GM19351 (cell line): ENCODE results near the gene TLE4.

Experiments
- ATAC-seq: cut with Tn5 transposase; IDR thresholded peaks from one replicate; pipeline ENCODE4 v1.9.1; 2021; ENCODE audit warnings: mild to moderate bottlenecking, moderate library complexity; ENCODE audit not compliant: unreplicated experiment

TLE4 gene

GRCh38 chr9:79684711-79685575 lies 113.2 kb downstream of the TLE4 start:
- ATAC-seq: no peak

DNA sequence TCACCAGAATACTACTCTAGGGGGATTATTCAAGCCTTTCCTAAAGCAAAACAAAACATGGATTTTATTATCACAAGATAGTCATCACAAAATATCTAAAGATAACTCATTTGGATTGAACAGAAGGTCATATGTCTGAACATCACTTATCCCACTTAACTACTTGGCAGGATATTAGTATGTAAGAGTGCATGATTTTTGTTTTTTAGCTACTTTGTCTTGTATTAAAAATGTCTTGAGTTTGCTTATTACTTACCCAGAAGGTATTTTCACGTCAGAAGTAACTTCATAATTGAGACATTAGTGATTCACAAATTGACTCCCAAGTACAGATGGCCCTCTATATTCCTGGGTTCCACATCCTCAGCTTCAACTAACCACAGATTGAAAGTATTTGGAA lies 113.8 kb downstream of the TLE4 start:
- no peak for ATAC-seq

GRCh38 chr9:79686381-79687130 lies 114.8 kb downstream of the TLE4 start:
- no peak for ATAC-seq

- ATAC-seq: no peak
Observed at GRCh38 chr9:79687131-79687447, 115.3 kb downstream of the TLE4 start.

- no peak for ATAC-seq
Observed at GRCh38 chr9:79688363-79688762, 116.6 kb downstream of the TLE4 start.

DNA sequence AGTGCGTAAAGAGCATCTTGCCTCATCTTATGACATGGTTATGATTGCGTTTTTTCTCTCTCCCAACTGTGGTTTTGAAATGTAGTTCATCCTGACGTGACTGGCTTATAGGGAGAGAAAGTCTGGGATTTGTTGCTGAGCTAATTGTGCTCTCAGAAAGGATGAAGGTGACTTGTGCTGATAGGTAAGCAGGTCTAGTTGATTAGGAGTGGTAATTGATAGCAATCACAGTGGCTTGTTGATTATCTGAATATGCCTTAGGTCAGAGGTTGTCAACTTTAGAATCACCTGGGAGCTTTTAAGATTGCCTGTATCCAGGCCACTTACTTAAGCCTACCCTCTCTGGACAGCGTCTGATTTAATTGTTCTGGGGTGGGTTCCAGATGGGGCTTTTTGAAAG lies 117.8 kb downstream of the TLE4 start:
- ATAC-seq: no peak

GRCh38 chr9:79691496-79691895 lies 119.7 kb downstream of the TLE4 start:
- no peak for ATAC-seq

DNA sequence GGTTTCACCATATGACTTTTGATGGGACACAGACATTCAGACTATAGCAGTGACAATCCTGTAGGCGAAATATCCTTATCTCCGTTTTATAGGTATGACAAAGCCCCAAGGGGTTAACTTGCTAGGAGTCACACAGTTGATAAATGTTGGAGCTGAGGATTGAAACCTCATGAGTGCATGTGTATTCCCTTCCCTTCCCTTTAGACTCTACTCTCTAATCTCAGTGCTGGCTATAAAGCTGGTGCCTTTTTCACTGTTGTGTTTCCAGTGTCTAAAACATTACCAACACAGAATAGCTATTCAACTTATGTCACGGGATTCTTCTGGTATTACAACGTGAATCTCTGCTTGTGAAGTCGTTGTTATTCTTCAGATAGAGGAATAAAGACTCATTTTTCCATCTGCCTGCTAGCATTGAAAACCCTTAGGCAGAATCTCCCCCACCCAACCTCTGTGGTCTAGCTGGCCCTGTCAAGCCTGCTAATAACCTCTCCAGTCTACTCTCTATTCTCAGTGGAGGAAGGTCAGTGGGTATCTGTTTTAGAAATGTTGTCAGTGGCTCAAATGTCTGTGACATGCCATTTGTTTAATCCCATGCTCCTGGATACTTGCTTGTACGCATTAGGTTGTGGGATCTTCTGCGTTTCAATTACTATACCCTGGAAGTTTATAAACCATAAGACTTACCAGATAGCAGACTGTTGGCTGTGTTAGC lies 121.2 kb downstream of the TLE4 start:
- no peak for ATAC-seq

GRCh38 chr9:79693750-79694149 lies 122.0 kb downstream of the TLE4 start:
- no peak for ATAC-seq

GRCh38 chr9:79694208-79694607 lies 122.4 kb downstream of the TLE4 start:
- ATAC-seq: no peak

DNA sequence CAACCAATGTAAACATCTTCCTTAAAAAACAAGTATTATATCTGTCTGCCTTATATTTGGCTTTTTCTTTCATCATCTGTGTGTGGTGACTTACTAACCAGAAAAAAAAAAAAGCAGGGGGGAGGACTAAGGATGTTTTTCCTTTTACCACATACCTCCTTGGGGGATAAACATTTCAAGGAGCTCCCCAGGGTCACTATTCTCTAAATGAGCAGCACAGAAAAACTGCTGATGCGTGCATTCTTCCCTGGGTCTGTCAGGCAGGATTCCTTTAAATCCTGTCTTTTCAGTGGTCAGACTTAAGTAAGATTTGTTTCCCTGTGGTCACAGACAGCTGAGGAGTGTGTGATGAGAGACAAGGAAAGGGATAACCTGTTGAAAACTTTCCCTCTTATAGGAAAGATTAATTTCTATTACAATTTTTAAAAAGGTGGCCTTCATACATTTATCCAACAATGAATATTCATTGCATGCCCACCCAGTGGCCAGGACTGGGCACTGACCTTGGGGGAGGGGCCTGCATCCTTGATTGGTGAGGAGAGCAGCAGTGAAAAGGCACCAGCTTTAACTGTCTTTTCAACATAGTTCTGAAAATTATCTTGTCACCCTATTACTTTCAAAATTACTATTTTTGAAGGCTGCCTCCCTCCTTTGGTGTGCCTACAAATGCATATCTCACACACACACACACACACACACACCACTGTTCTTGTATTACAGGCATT lies 123.1 kb downstream of the TLE4 start:
- no peak for ATAC-seq

GRCh38 chr9:79695531-79696175 lies 123.9 kb downstream of the TLE4 start:
- ATAC-seq: peak; percentile 71

DNA sequence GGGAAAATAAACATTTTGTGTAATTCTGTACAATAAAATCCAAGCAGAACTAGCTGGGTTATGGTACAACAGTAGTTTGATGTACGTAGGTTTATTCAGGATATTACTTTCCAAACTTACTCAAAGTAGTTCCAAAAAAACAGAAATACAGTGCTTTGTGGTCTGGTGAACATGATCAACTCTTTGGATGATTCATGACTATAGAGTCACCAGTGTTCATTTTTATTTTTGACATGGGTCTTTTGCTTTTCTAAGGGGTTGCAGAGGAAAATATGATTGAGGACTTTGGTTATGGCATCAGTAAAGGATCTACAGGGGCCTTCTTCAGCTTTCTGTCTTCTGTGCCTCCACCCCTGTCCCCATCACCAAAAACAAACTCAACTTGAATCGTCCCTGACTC lies 127.2 kb downstream of the TLE4 start:
- ATAC-seq: no peak

GRCh38 chr9:79699479-79699878 lies 127.7 kb downstream of the TLE4 start:
- ATAC-seq: no peak

GRCh38 chr9:79700607-79701360 lies 129.0 kb downstream of the TLE4 start:
- no peak for ATAC-seq

DNA sequence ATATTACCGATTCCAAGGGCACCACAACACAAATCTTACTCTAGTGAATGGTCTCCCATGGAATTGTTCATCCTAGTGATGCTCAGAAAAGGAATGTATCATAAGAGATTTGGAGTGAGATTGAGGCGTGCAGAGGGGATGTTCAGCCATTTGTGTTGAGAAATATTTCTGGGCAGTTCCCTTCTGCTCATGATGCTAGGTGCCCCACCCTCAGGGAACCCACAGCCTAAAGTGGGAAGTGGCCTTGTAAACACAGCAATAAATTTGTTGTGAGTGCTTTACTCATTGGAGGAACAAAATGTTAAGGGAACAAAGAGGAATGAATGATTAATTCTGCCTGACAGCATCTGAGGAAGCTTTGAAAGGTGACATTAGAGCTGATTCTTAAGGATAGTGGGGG lies 129.9 kb downstream of the TLE4 start:
- no peak for ATAC-seq

DNA sequence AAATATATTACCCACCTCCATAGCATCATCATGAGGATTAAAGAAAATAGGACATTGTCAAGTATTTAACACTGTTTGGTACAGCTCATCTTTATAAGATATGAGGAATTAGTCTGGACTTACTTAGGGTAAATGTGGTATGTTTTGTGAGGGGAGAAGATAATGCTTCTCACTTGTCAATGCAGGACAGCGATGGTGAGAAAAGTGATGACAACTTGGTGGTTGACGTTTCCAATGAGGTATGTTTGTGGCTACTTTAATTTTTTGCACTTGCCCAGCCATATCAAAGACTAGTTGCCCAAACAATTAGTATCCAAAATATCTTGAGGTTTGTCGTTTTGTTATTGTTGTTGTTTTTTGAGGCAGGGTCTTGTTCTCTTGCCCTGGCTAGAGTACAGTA lies 133.9 kb downstream of the TLE4 start:
- no peak for ATAC-seq

DNA sequence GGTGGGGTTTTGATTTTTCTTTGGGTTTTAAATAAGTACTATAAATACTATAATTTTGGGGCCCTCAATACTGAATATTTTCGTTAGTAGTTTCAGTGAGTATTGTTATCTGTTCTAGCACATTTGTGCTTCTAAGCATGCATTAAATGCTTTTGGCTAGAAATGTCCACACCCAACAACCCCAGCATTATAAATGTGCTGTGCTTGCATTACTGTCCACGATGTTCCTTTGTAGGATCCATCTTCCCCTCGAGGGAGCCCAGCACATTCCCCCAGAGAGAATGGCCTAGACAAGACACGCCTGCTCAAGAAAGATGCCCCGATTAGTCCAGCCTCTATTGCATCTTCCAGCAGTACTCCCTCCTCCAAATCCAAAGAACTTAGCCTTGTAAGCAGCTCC lies 134.7 kb downstream of the TLE4 start:
- no peak for ATAC-seq

- ATAC-seq: no peak
Observed at GRCh38 chr9:79707589-79707988, 135.8 kb downstream of the TLE4 start.

DNA sequence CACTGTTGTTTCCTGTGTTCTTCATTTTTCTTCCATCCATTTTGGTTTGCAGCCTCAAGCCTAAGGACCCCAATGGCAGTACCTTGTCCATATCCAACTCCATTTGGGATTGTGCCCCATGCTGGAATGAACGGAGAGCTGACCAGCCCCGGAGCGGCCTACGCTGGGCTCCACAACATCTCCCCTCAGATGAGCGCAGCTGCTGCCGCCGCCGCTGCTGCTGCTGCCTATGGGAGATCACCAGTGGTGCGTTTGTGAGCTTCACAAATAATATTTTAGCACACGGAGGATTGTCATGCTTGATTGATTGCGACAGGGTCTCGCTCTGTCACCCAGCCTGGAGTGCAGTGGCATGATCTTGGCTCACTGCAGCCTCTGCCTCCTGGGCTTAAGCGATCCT lies 136.8 kb downstream of the TLE4 start:
- ATAC-seq: no peak
